Panc1 (cell line): ENCODE measurements around the gene PPP1R15B. TPM values are rescaled to one million over a fixed set of nuclear protein-coding genes. Genes with fewer than 3 reads are reported as not detected.

Experiments used
- ATAC-seq: fragments of 200-7000 bp; cut with Tn5 transposase; 2 replicates; pipeline ENCODE4 v1.9.1; 2020; ENCODE audit warnings: mild to moderate bottlenecking, moderate library complexity
- BruUV-seq: library from RNA; stranded (reverse); fragments of 400-500 nt; replicated peaks from 2 replicates; lab custom pipeline; 2021; lab: Mats Ljungman, UMichigan
- CTCF ChIA-PET: fragments of 300-600 bp; sonication (Branson Sonifier 250); formaldehyde crosslinking; loops from one replicate; lab custom pipeline; 2022; ENCODE audit warnings: antibody characterized with exemption; lab: Charles Lee
- POLR2A ChIA-PET: fragments of 300-600 bp; sonication (Branson Sonifier 250); formaldehyde crosslinking; loops from one replicate; lab custom pipeline; 2022; ENCODE audit warnings: antibody characterized with exemption; lab: Charles Lee
- DNase-seq: peaks from one replicate; pipeline ENCODE4 v3.0.0-alpha.2; 2010; ENCODE audit warnings: low read depth, low spot score
- H3K27ac ChIP-seq: 2 replicates; pipeline ENCODE4 v1.5.1; 2011; ENCODE audit warnings: mild to moderate bottlenecking, low read length, inconsistent platforms
- H3K27me3 ChIP-seq: fragments of 200-500 bp; sonication (Bioruptor generic); 2 replicates; pipeline ENCODE4 v1.6.0; 2014; ENCODE audit warnings: low read length, inconsistent platforms; ENCODE audit not compliant: control insufficient read depth, insufficient read depth
- H3K36me3 ChIP-seq: fragments of 200-500 bp; sonication (Bioruptor generic); 2 replicates; pipeline ENCODE4 v1.5.1; 2014; ENCODE audit warnings: inconsistent platforms, mild to moderate bottlenecking, low read length, moderate library complexity; ENCODE audit not compliant: control insufficient read depth, insufficient read depth
- H3K4me1 ChIP-seq: 2 replicates; pipeline ENCODE4 v1.5.1; 2011; ENCODE audit warnings: inconsistent platforms, mild to moderate bottlenecking, low read length, moderate library complexity; ENCODE audit not compliant: control insufficient read depth, insufficient read depth
- H3K4me3 ChIP-seq, 2 experiments: 2 replicates each; pipeline ENCODE4 v1.5.1; 2011 to 2012; ENCODE audit warnings: low read depth in 2 of 2, low read length in 2 of 2, mild to moderate bottlenecking in 2 of 2, inconsistent platforms in 1 of 2, moderate library complexity in 1 of 2
- H3K9me3 ChIP-seq: fragments of 200-500 bp; sonication (Bioruptor generic); 2 replicates; pipeline ENCODE4 v1.5.1; 2014; ENCODE audit warnings: low read depth, mild to moderate bottlenecking, inconsistent platforms, low read length, moderate library complexity; ENCODE audit not compliant: control insufficient read depth, insufficient read depth
- POLR2AphosphoS5 ChIP-seq: IDR thresholded peaks from 2 replicates; pipeline ENCODE4 v1.6.1; 2012; ENCODE audit warnings: mild to moderate bottlenecking, low read depth, low read length, moderate library complexity
- SIN3A ChIP-seq: IDR thresholded peaks from 2 replicates; pipeline ENCODE4 v1.6.1; 2012; ENCODE audit warnings: low read depth, mild to moderate bottlenecking, low read length, moderate library complexity, borderline replicate concordance; ENCODE audit not compliant: insufficient read depth
- TCF7L2 ChIP-seq: IDR thresholded peaks from 2 replicates; pipeline ENCODE4 v1.6.1; 2011; ENCODE audit warnings: mild to moderate bottlenecking, low read depth, low read length, inconsistent platforms
- in situ Hi-C: cut with HindIII; loops from 2 replicates; pipeline ENCODE4 v1.10.0; 2016; ENCODE audit warnings: low sequenced_read_pairs, low pct_unique_long_range_greater_than_20kb
- intact Hi-C: fragments of 100-400 bp; cut with micrococcal nuclease; formaldehyde crosslinking; loops from one replicate; pipeline ENCODE4 v1.10.0; 2022; ENCODE audit not compliant: unreplicated experiment
- total RNA-seq: library from RNA; stranded (reverse); gene quantifications from one replicate; pipeline ENCODE4 v1.2.1, GENCODE V29; 2021; ENCODE audit not compliant: unreplicated experiment
- TF ChIP-seq, protein P1 (sequence below), 2 experiments: IDR thresholded peaks; 2 replicates each; pipeline ENCODE4 v1.6.1; 2011 to 2012; ENCODE audit warnings: low read depth in 2 of 2, control low read depth in 1 of 2, low read length in 1 of 2, mild to moderate bottlenecking in 1 of 2, moderate library complexity in 1 of 2; ENCODE audit not compliant: insufficient read depth in 1 of 2
- TF ChIP-seq, protein P2 (sequence below): fragments of 450-650 bp; IDR thresholded peaks from 2 replicates; pipeline ENCODE4 v1.5.1; 2017; ENCODE audit warnings: mild to moderate bottlenecking

The PPP1R15B gene
- total RNA-seq, 1 experiment from 2014 or later: 51.1 TPM

DNA sequence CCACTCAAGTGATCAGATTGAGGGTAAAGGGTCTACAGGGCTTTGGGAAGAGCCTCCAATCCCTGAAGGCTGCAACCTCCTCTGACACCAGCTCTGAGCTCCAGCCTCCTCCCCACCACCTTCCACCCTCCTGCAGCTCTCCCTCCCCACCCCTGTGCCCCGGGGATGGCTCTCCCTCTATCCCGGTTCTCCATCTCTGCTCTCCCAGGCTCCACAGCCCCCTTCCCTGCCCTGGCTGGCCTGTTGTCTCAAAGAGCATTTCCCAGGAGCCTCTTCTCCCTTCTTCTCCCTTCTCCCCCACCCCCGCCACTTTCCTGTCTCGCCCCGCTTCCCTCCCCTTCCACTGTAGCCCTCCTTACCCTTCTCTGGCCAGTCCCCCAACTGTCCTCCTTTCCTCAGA, 53.0 kb downstream of the PPP1R15B start:
- no peak overlapping the region for H3K27ac ChIP-seq
- POLR2A ChIA-PET: no interaction called here
- in situ Hi-C loops: no loop called here
- no peak overlapping the region for H3K4me3 ChIP-seq
- no TSS peak for BruUV-seq
- H3K27me3 ChIP-seq: no peaks in the 10 kb centered on the region
- no peaks in the 10 kb centered on the region for H3K9me3 ChIP-seq
- ATAC-seq (no peak), DNase-seq (no peak)
- TF ChIP-seq SIN3A (no peak), TCF7L2 (no peak), POLR2AphosphoS5 (no peak)
- TF ChIP-seq, protein P1, sequence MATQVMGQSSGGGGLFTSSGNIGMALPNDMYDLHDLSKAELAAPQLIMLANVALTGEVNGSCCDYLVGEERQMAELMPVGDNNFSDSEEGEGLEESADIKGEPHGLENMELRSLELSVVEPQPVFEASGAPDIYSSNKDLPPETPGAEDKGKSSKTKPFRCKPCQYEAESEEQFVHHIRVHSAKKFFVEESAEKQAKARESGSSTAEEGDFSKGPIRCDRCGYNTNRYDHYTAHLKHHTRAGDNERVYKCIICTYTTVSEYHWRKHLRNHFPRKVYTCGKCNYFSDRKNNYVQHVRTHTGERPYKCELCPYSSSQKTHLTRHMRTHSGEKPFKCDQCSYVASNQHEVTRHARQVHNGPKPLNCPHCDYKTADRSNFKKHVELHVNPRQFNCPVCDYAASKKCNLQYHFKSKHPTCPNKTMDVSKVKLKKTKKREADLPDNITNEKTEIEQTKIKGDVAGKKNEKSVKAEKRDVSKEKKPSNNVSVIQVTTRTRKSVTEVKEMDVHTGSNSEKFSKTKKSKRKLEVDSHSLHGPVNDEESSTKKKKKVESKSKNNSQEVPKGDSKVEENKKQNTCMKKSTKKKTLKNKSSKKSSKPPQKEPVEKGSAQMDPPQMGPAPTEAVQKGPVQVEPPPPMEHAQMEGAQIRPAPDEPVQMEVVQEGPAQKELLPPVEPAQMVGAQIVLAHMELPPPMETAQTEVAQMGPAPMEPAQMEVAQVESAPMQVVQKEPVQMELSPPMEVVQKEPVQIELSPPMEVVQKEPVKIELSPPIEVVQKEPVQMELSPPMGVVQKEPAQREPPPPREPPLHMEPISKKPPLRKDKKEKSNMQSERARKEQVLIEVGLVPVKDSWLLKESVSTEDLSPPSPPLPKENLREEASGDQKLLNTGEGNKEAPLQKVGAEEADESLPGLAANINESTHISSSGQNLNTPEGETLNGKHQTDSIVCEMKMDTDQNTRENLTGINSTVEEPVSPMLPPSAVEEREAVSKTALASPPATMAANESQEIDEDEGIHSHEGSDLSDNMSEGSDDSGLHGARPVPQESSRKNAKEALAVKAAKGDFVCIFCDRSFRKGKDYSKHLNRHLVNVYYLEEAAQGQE (IDR thresholded peaks at IDR 0.05; ENCODE audit: insufficient read depth in 1 of 2, low read depth in 2 of 2, low read length in 1 of 2): no peak
- TF ChIP-seq, protein P2, sequence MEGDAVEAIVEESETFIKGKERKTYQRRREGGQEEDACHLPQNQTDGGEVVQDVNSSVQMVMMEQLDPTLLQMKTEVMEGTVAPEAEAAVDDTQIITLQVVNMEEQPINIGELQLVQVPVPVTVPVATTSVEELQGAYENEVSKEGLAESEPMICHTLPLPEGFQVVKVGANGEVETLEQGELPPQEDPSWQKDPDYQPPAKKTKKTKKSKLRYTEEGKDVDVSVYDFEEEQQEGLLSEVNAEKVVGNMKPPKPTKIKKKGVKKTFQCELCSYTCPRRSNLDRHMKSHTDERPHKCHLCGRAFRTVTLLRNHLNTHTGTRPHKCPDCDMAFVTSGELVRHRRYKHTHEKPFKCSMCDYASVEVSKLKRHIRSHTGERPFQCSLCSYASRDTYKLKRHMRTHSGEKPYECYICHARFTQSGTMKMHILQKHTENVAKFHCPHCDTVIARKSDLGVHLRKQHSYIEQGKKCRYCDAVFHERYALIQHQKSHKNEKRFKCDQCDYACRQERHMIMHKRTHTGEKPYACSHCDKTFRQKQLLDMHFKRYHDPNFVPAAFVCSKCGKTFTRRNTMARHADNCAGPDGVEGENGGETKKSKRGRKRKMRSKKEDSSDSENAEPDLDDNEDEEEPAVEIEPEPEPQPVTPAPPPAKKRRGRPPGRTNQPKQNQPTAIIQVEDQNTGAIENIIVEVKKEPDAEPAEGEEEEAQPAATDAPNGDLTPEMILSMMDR: no peak
- no peaks in the 10 kb centered on the region for H3K36me3 ChIP-seq
- intact Hi-C loops: no loop called here
- H3K4me1 ChIP-seq: no peaks in the 10 kb centered on the region; the same call in 1 of the 2 replicates
- CTCF ChIA-PET: interaction anchor here (0.7 kb wide), 1 partner anchor 128 kb away, joined by 3 read pairs; no protein-coding TSS in a partner anchor

DNA sequence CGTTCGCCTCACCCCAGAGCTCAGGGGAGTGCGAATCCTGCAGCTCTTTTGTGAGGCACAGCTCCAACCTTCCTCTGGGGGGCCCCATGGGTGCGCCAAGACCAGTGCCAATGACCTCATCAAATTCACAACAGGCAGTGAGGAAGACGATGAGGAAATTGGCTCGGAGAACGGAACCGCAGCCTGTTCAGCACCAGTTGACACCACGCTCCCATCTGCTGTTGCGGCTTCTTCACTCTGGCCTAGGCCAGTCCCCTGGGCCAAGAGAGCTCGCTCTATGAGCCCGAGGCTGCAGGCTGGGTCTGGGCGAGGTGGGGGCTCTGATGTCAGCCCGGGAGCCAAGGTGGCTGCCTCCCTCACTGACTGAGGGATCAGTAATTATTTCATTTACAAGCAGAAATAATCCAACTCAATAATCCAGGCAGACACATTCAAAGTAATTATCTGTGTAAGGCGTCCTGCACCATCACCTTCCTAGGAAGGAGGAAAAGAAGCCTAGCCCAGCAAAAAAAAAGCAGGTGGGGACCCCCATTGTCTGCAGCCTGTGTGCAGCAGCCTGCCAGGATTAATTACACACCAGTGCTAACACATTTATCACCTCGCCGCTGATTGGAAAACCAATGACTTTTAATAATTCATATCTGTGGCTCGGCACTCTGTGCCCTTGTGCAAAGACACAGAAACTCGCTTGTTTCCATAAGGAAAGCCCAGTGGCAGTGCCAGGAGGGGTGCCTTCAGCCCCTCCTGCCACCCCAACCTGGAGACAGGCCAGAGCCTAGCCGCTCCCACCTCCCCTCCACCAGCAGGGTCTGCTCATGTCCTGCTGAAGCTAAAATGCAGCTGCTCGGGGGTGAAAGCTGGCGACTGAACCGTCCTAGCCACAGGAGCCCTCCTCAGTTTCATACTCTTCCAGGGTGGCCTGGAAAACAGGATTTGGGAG, 53.8 kb downstream of the PPP1R15B start:
- Histone ChIP-seq H3K27ac (no peak overlapping the region), H3K4me1 (no peaks in the 10 kb centered on the region; the same call in 1 of the 2 replicates), H3K27me3 (no peaks in the 10 kb centered on the region), H3K36me3 (no peaks in the 10 kb centered on the region), H3K9me3 (no peaks in the 10 kb centered on the region), H3K4me3 (no peak overlapping the region)
- TF ChIP-seq TCF7L2 (no peak), POLR2AphosphoS5 (no peak), SIN3A (no peak)
- TF ChIP-seq, protein P2: no peak
- TF ChIP-seq, protein P1 (IDR thresholded peaks at IDR 0.05; ENCODE audit: insufficient read depth in 1 of 2, low read depth in 2 of 2, low read length in 1 of 2): no peak
- ChIA-PET POLR2A (no interaction called here), CTCF (interaction anchor here (0.6 kb wide), 1 partner anchor 292 kb away, joined by 3 read pairs; no protein-coding TSS in a partner anchor)
- no peak for DNase-seq
- intact Hi-C loops: no loop called here
- no TSS peak for BruUV-seq
- ATAC-seq: no peak
- in situ Hi-C loops: no loop called here
